Neural cell (in vitro differentiated cells): Measurements from ENCODE around the gene HOXC12. TPM values are rescaled to one million over a fixed set of nuclear protein-coding genes. Genes with fewer than 3 reads are reported as not detected.

Source experiments
- H2AFZ ChIP-seq: fragments of 200-600, 300-800 bp; sonication (generic), shearing (Covaris generic); 2 replicates; pipeline ENCODE4 v1.6.0; 2014; ENCODE audit warnings: low read depth, mild to moderate bottlenecking, antibody characterized with exemption, low read length, moderate library complexity
- H3F3A ChIP-seq: fragments of 200-600 bp; shearing (Covaris generic); 2 replicates; pipeline ENCODE4 v1.6.1; 2016; ENCODE audit warnings: mild to moderate bottlenecking, moderate library complexity, mixed read lengths, antibody characterized with exemption, low read length; ENCODE audit not compliant: insufficient read depth, poor library complexity, severe bottlenecking
- H3K27ac ChIP-seq: fragments of 200-600, 300-800 bp; sonication (generic), shearing (Covaris generic); 2 replicates; pipeline ENCODE4 v1.5.1; 2014; ENCODE audit warnings: mild to moderate bottlenecking, low read length, moderate library complexity
- H3K27me3 ChIP-seq: fragments of 300-800, 200-600 bp; sonication (generic), shearing (Covaris generic); 2 replicates; pipeline ENCODE4 v1.6.0; 2014; ENCODE audit warnings: mild to moderate bottlenecking, low read depth, low read length, moderate library complexity; ENCODE audit not compliant: insufficient read depth
- H3K36me3 ChIP-seq: fragments of 300-800, 200-600 bp; sonication (generic), shearing (Covaris generic); 2 replicates; pipeline ENCODE4 v1.5.1; 2014; ENCODE audit warnings: mild to moderate bottlenecking, antibody characterized with exemption, low read length, moderate library complexity; ENCODE audit not compliant: insufficient read depth
- H3K4me2 ChIP-seq: fragments of 300-800, 200-600 bp; sonication (generic), shearing (Covaris generic); 2 replicates; pipeline ENCODE4 v1.6.0; 2014; ENCODE audit warnings: mild to moderate bottlenecking, low read length
- H3K4me3 ChIP-seq: fragments of 300-800, 200-600 bp; sonication (generic), shearing (Covaris generic); 2 replicates; pipeline ENCODE4 v1.5.1; 2014; ENCODE audit warnings: mild to moderate bottlenecking, low read length, moderate library complexity
- H3K79me2 ChIP-seq: fragments of 200-600 bp; shearing (Covaris generic); replicated peaks from 2 replicates; pipeline ENCODE4 v1.6.0; 2014; ENCODE audit warnings: mild to moderate bottlenecking, low read length, moderate library complexity; ENCODE audit not compliant: insufficient read depth
- H3K9ac ChIP-seq: fragments of 300-800, 200-600 bp; sonication (generic), shearing (Covaris generic); 2 replicates; pipeline ENCODE4 v1.6.1; 2016; ENCODE audit warnings: mild to moderate bottlenecking, low read length, mixed read lengths
- H3K9me2 ChIP-seq: fragments of 200-600 bp; shearing (Covaris generic); 2 replicates; pipeline ENCODE4 v1.6.1; 2016; ENCODE audit warnings: mild to moderate bottlenecking, low read length, mixed read lengths; ENCODE audit not compliant: insufficient read depth
- H3K9me3 ChIP-seq: fragments of 200-600, 300-800 bp; sonication (generic), shearing (Covaris generic); 2 replicates; pipeline ENCODE4 v1.6.1; 2016; ENCODE audit warnings: mild to moderate bottlenecking, mixed run types, low read length, moderate library complexity, mixed read lengths
- H4K20me1 ChIP-seq: fragments of 200-600 bp; shearing (Covaris generic); 2 replicates; pipeline ENCODE4 v1.6.1; 2016; ENCODE audit warnings: mild to moderate bottlenecking, mixed run types; ENCODE audit not compliant: insufficient read depth
- EP300 ChIP-seq: fragments of 450-650 bp; conservative IDR thresholded peaks from 2 replicates; pipeline ENCODE4 v1.6.1; 2014; ENCODE audit warnings: antibody characterized with exemption, mild to moderate bottlenecking, moderate library complexity; ENCODE audit not compliant: poor library complexity, severe bottlenecking
- EZH2 ChIP-seq: fragments of 200-600, 300-800 bp; shearing (Covaris generic), sonication (generic); IDR thresholded peaks from 2 replicates; pipeline ENCODE4 v1.6.1; 2014; ENCODE audit warnings: antibody characterized with exemption, low read length, borderline replicate concordance, mild to moderate bottlenecking; ENCODE audit not compliant: insufficient read depth, poor library complexity, severe bottlenecking
- MXI1 ChIP-seq: fragments of 450-650 bp; conservative IDR thresholded peaks from 2 replicates; pipeline ENCODE4 v1.6.1; 2014; ENCODE audit warnings: antibody characterized with exemption, mild to moderate bottlenecking; ENCODE audit not compliant: poor library complexity, severe bottlenecking
- POLR2AphosphoS5 ChIP-seq: IDR thresholded peaks from 2 replicates; pipeline ENCODE4 v1.6.1; 2012
- RAD21 ChIP-seq: fragments of 450-650 bp; conservative IDR thresholded peaks from 2 replicates; pipeline ENCODE4 v1.6.1; 2014; ENCODE audit warnings: antibody characterized with exemption, mild to moderate bottlenecking, moderate library complexity
- SMC3 ChIP-seq: fragments of 450-650 bp; conservative IDR thresholded peaks from 2 replicates; pipeline ENCODE4 v1.6.1; 2014; ENCODE audit warnings: antibody characterized with exemption, mild to moderate bottlenecking, moderate library complexity; ENCODE audit not compliant: poor library complexity
- TAF1 ChIP-seq: IDR thresholded peaks from 2 replicates; pipeline ENCODE4 v1.6.1; 2012; ENCODE audit warnings: low read depth
- polyA plus RNA-seq: library from polyadenylated mRNA; depleted of rRNA; stranded (reverse); fragments of >200 nt; gene quantifications from 2 replicates; pipeline ENCODE4 v1.2.3, GENCODE V29; 2014
- TF ChIP-seq, protein P1 (sequence below): fragments of 450-650 bp; IDR thresholded peaks from 2 replicates; pipeline ENCODE4 v1.5.1; 2014; ENCODE audit warnings: antibody characterized with exemption, mild to moderate bottlenecking, moderate library complexity; ENCODE audit not compliant: poor library complexity, severe bottlenecking
- TF ChIP-seq, protein P2 (sequence below): IDR thresholded peaks from 2 replicates; pipeline ENCODE4 v1.6.1; 2012; ENCODE audit warnings: borderline replicate concordance

The HOXC12 gene
- polyA plus RNA-seq, 1 donor from 2014 or later = not detected

DNA sequence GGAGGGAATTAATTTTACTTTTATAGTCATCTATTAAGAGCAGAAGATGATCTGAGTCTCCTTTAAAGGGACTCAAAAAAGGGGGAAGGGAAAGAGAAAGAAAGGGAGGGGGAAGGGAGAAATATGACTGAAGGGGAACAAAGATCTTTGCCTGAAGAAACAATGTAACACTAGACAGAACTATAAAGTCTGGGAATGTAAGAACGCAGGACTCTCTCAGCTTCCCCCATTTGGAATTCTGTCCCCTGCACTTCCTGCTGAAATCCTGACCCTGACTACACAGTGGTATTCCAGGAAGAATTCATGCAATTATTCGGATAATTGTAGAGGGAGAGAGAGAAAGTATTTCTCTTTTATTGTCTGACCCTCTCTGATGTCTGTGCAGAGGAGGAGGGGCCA is 9.6 kb downstream of the HOXC12 start:
- no peak overlapping the region for H3K4me3 ChIP-seq
- H4K20me1 ChIP-seq = no peaks in the 10 kb centered on the region
- H3K27me3 ChIP-seq = peaks cover 100% of the 10 kb centered on the region
- H3K36me3 ChIP-seq = no peaks in the 10 kb centered on the region
- no peaks in the 10 kb centered on the region for H3K79me2 ChIP-seq
- H3K9me2 ChIP-seq = no peaks in the 10 kb centered on the region
- H3K27ac ChIP-seq = no peak overlapping the region
- H3F3A ChIP-seq = no peaks in the 10 kb centered on the region
- no peak for TF ChIP-seq POLR2AphosphoS5
- TF ChIP-seq MXI1 = no peak
- no peak for TF ChIP-seq TAF1
- TF ChIP-seq, protein P1, sequence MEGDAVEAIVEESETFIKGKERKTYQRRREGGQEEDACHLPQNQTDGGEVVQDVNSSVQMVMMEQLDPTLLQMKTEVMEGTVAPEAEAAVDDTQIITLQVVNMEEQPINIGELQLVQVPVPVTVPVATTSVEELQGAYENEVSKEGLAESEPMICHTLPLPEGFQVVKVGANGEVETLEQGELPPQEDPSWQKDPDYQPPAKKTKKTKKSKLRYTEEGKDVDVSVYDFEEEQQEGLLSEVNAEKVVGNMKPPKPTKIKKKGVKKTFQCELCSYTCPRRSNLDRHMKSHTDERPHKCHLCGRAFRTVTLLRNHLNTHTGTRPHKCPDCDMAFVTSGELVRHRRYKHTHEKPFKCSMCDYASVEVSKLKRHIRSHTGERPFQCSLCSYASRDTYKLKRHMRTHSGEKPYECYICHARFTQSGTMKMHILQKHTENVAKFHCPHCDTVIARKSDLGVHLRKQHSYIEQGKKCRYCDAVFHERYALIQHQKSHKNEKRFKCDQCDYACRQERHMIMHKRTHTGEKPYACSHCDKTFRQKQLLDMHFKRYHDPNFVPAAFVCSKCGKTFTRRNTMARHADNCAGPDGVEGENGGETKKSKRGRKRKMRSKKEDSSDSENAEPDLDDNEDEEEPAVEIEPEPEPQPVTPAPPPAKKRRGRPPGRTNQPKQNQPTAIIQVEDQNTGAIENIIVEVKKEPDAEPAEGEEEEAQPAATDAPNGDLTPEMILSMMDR = no peak
- TF ChIP-seq EP300 = no peak
- TF ChIP-seq EZH2 = no peak
- no peak for TF ChIP-seq SMC3
- no peak for TF ChIP-seq RAD21
- TF ChIP-seq, protein P2, sequence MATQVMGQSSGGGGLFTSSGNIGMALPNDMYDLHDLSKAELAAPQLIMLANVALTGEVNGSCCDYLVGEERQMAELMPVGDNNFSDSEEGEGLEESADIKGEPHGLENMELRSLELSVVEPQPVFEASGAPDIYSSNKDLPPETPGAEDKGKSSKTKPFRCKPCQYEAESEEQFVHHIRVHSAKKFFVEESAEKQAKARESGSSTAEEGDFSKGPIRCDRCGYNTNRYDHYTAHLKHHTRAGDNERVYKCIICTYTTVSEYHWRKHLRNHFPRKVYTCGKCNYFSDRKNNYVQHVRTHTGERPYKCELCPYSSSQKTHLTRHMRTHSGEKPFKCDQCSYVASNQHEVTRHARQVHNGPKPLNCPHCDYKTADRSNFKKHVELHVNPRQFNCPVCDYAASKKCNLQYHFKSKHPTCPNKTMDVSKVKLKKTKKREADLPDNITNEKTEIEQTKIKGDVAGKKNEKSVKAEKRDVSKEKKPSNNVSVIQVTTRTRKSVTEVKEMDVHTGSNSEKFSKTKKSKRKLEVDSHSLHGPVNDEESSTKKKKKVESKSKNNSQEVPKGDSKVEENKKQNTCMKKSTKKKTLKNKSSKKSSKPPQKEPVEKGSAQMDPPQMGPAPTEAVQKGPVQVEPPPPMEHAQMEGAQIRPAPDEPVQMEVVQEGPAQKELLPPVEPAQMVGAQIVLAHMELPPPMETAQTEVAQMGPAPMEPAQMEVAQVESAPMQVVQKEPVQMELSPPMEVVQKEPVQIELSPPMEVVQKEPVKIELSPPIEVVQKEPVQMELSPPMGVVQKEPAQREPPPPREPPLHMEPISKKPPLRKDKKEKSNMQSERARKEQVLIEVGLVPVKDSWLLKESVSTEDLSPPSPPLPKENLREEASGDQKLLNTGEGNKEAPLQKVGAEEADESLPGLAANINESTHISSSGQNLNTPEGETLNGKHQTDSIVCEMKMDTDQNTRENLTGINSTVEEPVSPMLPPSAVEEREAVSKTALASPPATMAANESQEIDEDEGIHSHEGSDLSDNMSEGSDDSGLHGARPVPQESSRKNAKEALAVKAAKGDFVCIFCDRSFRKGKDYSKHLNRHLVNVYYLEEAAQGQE = no peak
- H3K9ac ChIP-seq = no peak overlapping the region
- H3K9me3 ChIP-seq = no peaks in the 10 kb centered on the region
- no peak overlapping the region for H2AFZ ChIP-seq
- H3K4me2 ChIP-seq = no peak overlapping the region

DNA sequence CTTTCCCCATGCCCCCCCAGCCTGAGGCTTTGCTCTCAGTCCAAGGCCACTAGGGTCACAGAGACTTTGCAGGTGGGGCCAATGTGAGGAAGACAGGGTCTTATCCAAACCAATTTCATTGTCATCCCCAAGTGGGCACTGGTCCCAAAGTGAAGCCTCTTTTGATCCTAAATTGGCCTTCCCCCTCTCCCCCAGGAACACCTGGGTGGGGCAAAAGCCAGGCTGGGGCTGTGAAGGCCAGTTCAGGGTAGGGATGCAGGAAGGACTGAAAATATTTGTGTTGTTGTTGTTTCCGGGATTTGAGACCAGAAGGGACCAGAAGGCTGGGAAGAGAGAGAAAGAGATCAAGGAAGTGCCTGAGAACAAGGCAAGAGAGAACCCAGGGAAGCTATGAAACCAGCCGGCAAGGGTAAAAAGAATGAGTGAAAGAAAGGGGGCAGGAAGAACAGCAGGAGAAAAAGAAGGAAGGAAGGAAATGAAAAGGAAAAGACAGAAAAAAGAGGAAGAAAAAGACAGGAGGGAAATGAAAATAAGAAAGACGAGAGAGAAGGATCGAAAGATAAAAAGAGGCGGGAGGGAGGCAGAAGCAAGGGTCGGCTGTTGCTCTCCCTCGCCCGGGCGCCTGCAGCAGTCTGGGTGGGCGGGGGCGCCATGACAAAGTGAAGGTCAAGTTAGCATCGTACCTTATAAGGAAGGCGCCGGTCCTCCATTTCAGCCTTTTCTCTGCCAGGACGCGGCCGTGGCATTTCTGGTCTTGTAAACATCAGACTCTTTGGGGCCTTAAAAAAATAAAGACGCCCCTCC is 10.8 kb downstream of the HOXC12 start:
- Histone ChIP-seq H3K79me2 (no peaks in the 10 kb centered on the region), H3F3A (no peaks in the 10 kb centered on the region), H4K20me1 (no peaks in the 10 kb centered on the region), H3K9me3 (no peaks in the 10 kb centered on the region), H3K9me2 (no peaks in the 10 kb centered on the region), H3K27me3 (peaks cover 100% of the 10 kb centered on the region), H3K9ac (no peak overlapping the region), H3K4me3 (no peak overlapping the region), H3K27ac (no peak overlapping the region), H3K4me2 (no peak overlapping the region), H2AFZ (no peak overlapping the region), H3K36me3 (no peaks in the 10 kb centered on the region)
- TF ChIP-seq POLR2AphosphoS5 (no peak), MXI1 (no peak), TAF1 (no peak), EP300 (no peak), RAD21 (no peak), SMC3 (no peak), EZH2 (no peak)
- TF ChIP-seq, protein P2 = no peak
- TF ChIP-seq, protein P1 = no peak
